OCI-LY7 (cell line): Measurements from ENCODE around the gene YY1AP1. TPM values are rescaled to one million over a fixed set of nuclear protein-coding genes. Genes with fewer than 3 reads are reported as not detected.
A peak's percentile ranks its signal among the peaks of the same experiment; 100 is the strongest.

Source experiments
- BruUV-seq: library from RNA; stranded (reverse); fragments of 400-500 nt; replicated peaks from 2 replicates; lab custom pipeline; 2021; lab: Mats Ljungman, UMichigan
- CTCF ChIA-PET: fragments of 300-600 bp; sonication (Branson Sonifier 250); formaldehyde crosslinking; loops from one replicate; lab custom pipeline; 2022; ENCODE audit warnings: antibody characterized with exemption; ENCODE audit not compliant: unreplicated experiment; lab: Charles Lee
- POLR2A ChIA-PET: fragments of 300-600 bp; sonication (Branson Sonifier 250); formaldehyde crosslinking; loops from one replicate; lab custom pipeline; 2022; ENCODE audit warnings: antibody characterized with exemption; lab: Charles Lee
- DNase-seq: peaks from one replicate; pipeline ENCODE4 v3.0.0-alpha.2; 2015; ENCODE audit warnings: low spot score
- H2AFZ ChIP-seq: fragments of 200-600 bp; sonication (generic), shearing (Covaris generic); 2 replicates; pipeline ENCODE4 v1.6.1; 2014; ENCODE audit warnings: mild to moderate bottlenecking, antibody characterized with exemption, low read length, moderate library complexity
- H3K27ac ChIP-seq: fragments of 200-600 bp; sonication (generic); 2 replicates; pipeline ENCODE4 v1.5.1; 2014; ENCODE audit warnings: mixed run types, low read depth, mild to moderate bottlenecking, moderate library complexity, low read length, inconsistent platforms; ENCODE audit not compliant: poor library complexity, severe bottlenecking
- H3K36me3 ChIP-seq: fragments of 200-600 bp; sonication (generic); 2 replicates; pipeline ENCODE4 v1.6.1; 2014; ENCODE audit warnings: mild to moderate bottlenecking, antibody characterized with exemption, low read length, moderate library complexity, mixed read lengths; ENCODE audit not compliant: insufficient read depth
- H3K4me1 ChIP-seq: fragments of 200-600 bp; sonication (generic); 2 replicates; pipeline ENCODE4 v1.5.1; 2014; ENCODE audit warnings: mild to moderate bottlenecking, low read length; ENCODE audit not compliant: insufficient read depth, poor library complexity, severe bottlenecking
- H3K4me2 ChIP-seq: fragments of 200-600 bp; sonication (generic); 2 replicates; pipeline ENCODE4 v1.6.1; 2014; ENCODE audit warnings: mild to moderate bottlenecking, low read length
- H3K4me3 ChIP-seq: fragments of 200-600 bp; sonication (generic); 2 replicates; pipeline ENCODE4 v1.5.1; 2014; ENCODE audit warnings: mild to moderate bottlenecking, low read depth, low read length; ENCODE audit not compliant: poor library complexity, severe bottlenecking
- H3K79me2 ChIP-seq: fragments of 200-600 bp; sonication (generic); 2 replicates; pipeline ENCODE4 v1.6.1; 2016; ENCODE audit warnings: low read depth, mild to moderate bottlenecking, low read length, moderate library complexity, mixed read lengths; ENCODE audit not compliant: insufficient read depth
- H3K9me2 ChIP-seq: fragments of 200-600 bp; sonication (generic); 2 replicates; pipeline ENCODE4 v1.6.1; 2016; ENCODE audit warnings: mild to moderate bottlenecking, low read length, mixed read lengths; ENCODE audit not compliant: insufficient read depth
- H3K9me3 ChIP-seq: fragments of 200-600 bp; sonication (generic); 2 replicates; pipeline ENCODE4 v1.6.1; 2014; ENCODE audit warnings: mild to moderate bottlenecking, mixed run types, low read length, mixed read lengths
- H4K20me1 ChIP-seq: fragments of 200-600 bp; sonication (generic); 2 replicates; pipeline ENCODE4 v1.6.1; 2014; ENCODE audit warnings: mild to moderate bottlenecking, antibody characterized with exemption, low read length, moderate library complexity, mixed read lengths; ENCODE audit not compliant: insufficient read depth
- CTCF ChIP-seq: fragments of 200-600 bp; sonication (generic); conservative IDR thresholded peaks from 2 replicates; pipeline ENCODE4 v1.5.1; 2014; ENCODE audit warnings: mild to moderate bottlenecking, antibody characterized with exemption, low read length, moderate library complexity, mixed read lengths
- EZH2phosphoT487 ChIP-seq: fragments of 200-600 bp; sonication (generic); IDR thresholded peaks from 2 replicates; pipeline ENCODE4 v1.6.1; 2018; ENCODE audit warnings: low read depth, borderline replicate concordance, mild to moderate bottlenecking, mixed run types, antibody characterized with exemption, low read length, moderate library complexity, mixed read lengths
- intact Hi-C: fragments of 100-400 bp; cut with micrococcal nuclease; formaldehyde crosslinking; loops from one replicate; pipeline ENCODE4 v1.10.0; 2022; ENCODE audit not compliant: unreplicated experiment
- total RNA-seq, 2 experiments: library from RNA; depleted of rRNA in 1 of 2; stranded (reverse); fragments of >200 nt in 1 of 2; shearing (Covaris generic) in 1 of 2; gene quantifications; 2 replicates each; pipeline ENCODE4 v1.2.3, GENCODE V29; 2014 to 2022

YY1AP1 gene
- total RNA-seq, 2 experiments from 2014 or later = 76.0 to 84.6 TPM

GRCh38 chr1:155609515-155610256 is 78.9 kb downstream of the YY1AP1 start, which contains the start of gene MSTO1:
Gene MSTO1, plus strand, starts transcription at chr1:155610218. Its CDS starts 31 bp downstream, at chr1:155610249.
- ChIA-PET CTCF (no interaction called here), POLR2A (no interaction called here)
- BruUV-seq = TSS peak; percentile 99
- Histone ChIP-seq H3K9me3 (no peaks in the 10 kb centered on the region), H3K36me3 (peaks cover 16% of the 10 kb centered on the region), H4K20me1 (no peaks in the 10 kb centered on the region), H3K4me3 (peak within 1 kb of the TSS; percentile 79), H2AFZ (peak within 1 kb of the TSS; percentile 98), H3K4me1 (no peaks in the 10 kb centered on the region), H3K79me2 (no peaks in the 10 kb centered on the region), H3K4me2 (peak within 1 kb of the TSS; percentile 85), H3K27ac (peak within 1 kb of the TSS; percentile 76), H3K9me2 (no peaks in the 10 kb centered on the region)
- intact Hi-C loops = no loop called here
- TF ChIP-seq CTCF (no peak), EZH2phosphoT487 (no peak)
- peak; percentile 96 for DNase-seq

Other genes starting within 250 kb of the YY1AP1 start
- gene ASH1L, start 126.0 kb downstream of the YY1AP1 start, total RNA-seq (2014; rRNA removed; shearing (Covaris generic)) = 33.2 and 34.4 TPM in 2 replicates
- gene ASH1L, start 126.0 kb downstream of the YY1AP1 start, total RNA-seq (2022) = 49.6 and 54.8 TPM in 2 replicates
- 68.6 and 76.1 TPM in 2 replicates for gene MSTO1, start 78.6 kb downstream of the YY1AP1 start, total RNA-seq (2014; rRNA removed; shearing (Covaris generic))
- 82.9 and 83.3 TPM in 2 replicates for gene MSTO1, start 78.6 kb downstream of the YY1AP1 start, total RNA-seq (2022)
- gene DAP3, start 317 bp upstream of the YY1AP1 start, total RNA-seq (2014; rRNA removed; shearing (Covaris generic)) = 110 and 114 TPM in 2 replicates
- 178 and 187 TPM in 2 replicates for gene DAP3, start 317 bp upstream of the YY1AP1 start, total RNA-seq (2022)
- 44.9 and 46.0 TPM in 2 replicates for gene GON4L, start 168.4 kb upstream of the YY1AP1 start, total RNA-seq (2014; rRNA removed; shearing (Covaris generic))
- gene GON4L, start 168.4 kb upstream of the YY1AP1 start, total RNA-seq (2022) = 78.0 and 80.0 TPM in 2 replicates
- gene SYT11, start 170.8 kb upstream of the YY1AP1 start, total RNA-seq (2014; rRNA removed; shearing (Covaris generic)) = 41.6 and 41.8 TPM in 2 replicates
- 56.8 and 60.8 TPM in 2 replicates for gene SYT11, start 170.8 kb upstream of the YY1AP1 start, total RNA-seq (2022)
- 15.9 and 17.2 TPM in 2 replicates for gene RIT1, start 222.6 kb upstream of the YY1AP1 start, total RNA-seq (2014; rRNA removed; shearing (Covaris generic))
- 20.8 and 21.0 TPM in 2 replicates for gene RIT1, start 222.6 kb upstream of the YY1AP1 start, total RNA-seq (2022)
- gene KHDC4, start 245.6 kb upstream of the YY1AP1 start, total RNA-seq (2014; rRNA removed; shearing (Covaris generic)) = 84.6 and 88.9 TPM in 2 replicates
- 121 and 127 TPM in 2 replicates for gene KHDC4, start 245.6 kb upstream of the YY1AP1 start, total RNA-seq (2022)